Spinal cord (tissue), 10 donors: ENCODE measurements around the gene ANXA6. TPM values are rescaled to one million over a fixed set of nuclear protein-coding genes. Genes with fewer than 3 reads are reported as not detected.

Experiments used
- DNase-seq, 6 donors: peaks; one replicate each; pipeline versions ENCODE4 v3.0.0 to v3.0.0-alpha.2; 2013 to 2015; ENCODE audit warnings: low spot score in 6 of 6, low read depth in 4 of 6
- H3K27ac ChIP-seq: one replicate; pipeline ENCODE4 v1.5.1; 2013; ENCODE audit warnings: low read depth, low read length, control low read depth
- H3K27me3 ChIP-seq: one replicate; pipeline ENCODE4 v1.6.1; 2013; ENCODE audit warnings: low read length; ENCODE audit not compliant: control insufficient read depth, insufficient read depth
- H3K36me3 ChIP-seq: one replicate; pipeline ENCODE4 v1.6.1; 2013; ENCODE audit warnings: low read length; ENCODE audit not compliant: control insufficient read depth, insufficient read depth
- H3K4me1 ChIP-seq: one replicate; pipeline ENCODE4 v1.6.1; 2013; ENCODE audit warnings: low read length; ENCODE audit not compliant: control insufficient read depth, insufficient read depth
- H3K4me3 ChIP-seq: one replicate; pipeline ENCODE4 v1.5.1; 2013; ENCODE audit warnings: low read depth, low read length, control low read depth
- H3K9me3 ChIP-seq: one replicate; pipeline ENCODE4 v1.6.1; 2013; ENCODE audit warnings: low read length; ENCODE audit not compliant: control insufficient read depth, insufficient read depth
- WGBS: methylation state at CpG from one replicate; pipeline ENCODE4 v1.1.5; 2013; ENCODE audit warnings: missing lambda C conversion rate; ENCODE audit not compliant: insufficient coverage; 5-methylcytosine and 5-hydroxymethylcytosine counted together
- polyA plus RNA-seq, 2 donors: library from polyadenylated mRNA; unstranded; fragments of 120-200 nt; gene quantifications; one replicate each; pipeline ENCODE4 v1.2.1, GENCODE V29; 2013; ENCODE audit not compliant: insufficient read length in 2 of 2
- total RNA-seq, 2 donors: library from RNA; depleted of rRNA in 1 of 2; stranded (reverse); fragments of 120-200 nt in 1 of 2; fragments of >200 nt in 1 of 2; gene quantifications; one replicate each; pipeline versions ENCODE4 v1.2.3 to v1.2.4, GENCODE V29; 2013 to 2014
- donor health status: healthy.

Gene ANXA6
- total and polyA plus RNA-seq, 4 donors: 215 to 301 (median 271) TPM

- peaks cover 39% of the 10 kb centered on the region for H3K4me1 ChIP-seq
- peaks cover 12% of the 10 kb centered on the region for H3K36me3 ChIP-seq
- 74% methylated on average over 4 of the region's 6 CpGs for WGBS
- H3K4me3 ChIP-seq: no peak overlapping the region
- no peak for DNase-seq
- H3K27ac ChIP-seq: no peak overlapping the region
- H3K9me3 ChIP-seq: no peaks in the 10 kb centered on the region
- H3K27me3 ChIP-seq: no peaks in the 10 kb centered on the region
Measured at GRCh38 chr5:151066920-151067319, 90.7 kb downstream of the ANXA6 start.

GRCh38 chr5:151065609-151066008 is 92.0 kb downstream of the ANXA6 start:
- H3K9me3 ChIP-seq: no peaks in the 10 kb centered on the region
- no CpG with 5 or more reads among the region's 1 CpG for WGBS
- H3K27me3 ChIP-seq: no peaks in the 10 kb centered on the region
- H3K36me3 ChIP-seq: peaks cover 17% of the 10 kb centered on the region
- DNase-seq: no peak
- H3K27ac ChIP-seq: no peak overlapping the region
- H3K4me1 ChIP-seq: peaks cover 39% of the 10 kb centered on the region
- H3K4me3 ChIP-seq: no peak overlapping the region

GRCh38 chr5:151064916-151065499 is 92.6 kb downstream of the ANXA6 start:
- 95% methylated on average over 11 of the region's 12 CpGs for WGBS
- Histone ChIP-seq H3K4me3 (no peak overlapping the region), H3K27me3 (no peaks in the 10 kb centered on the region), H3K4me1 (peaks cover 39% of the 10 kb centered on the region), H3K27ac (no peak overlapping the region), H3K36me3 (peaks cover 22% of the 10 kb centered on the region), H3K9me3 (no peaks in the 10 kb centered on the region)
- no peak for DNase-seq

GRCh38 chr5:151063142-151063989 is 94.2 kb downstream of the ANXA6 start:
- Histone ChIP-seq H3K36me3 (peaks cover 37% of the 10 kb centered on the region), H3K9me3 (no peaks in the 10 kb centered on the region), H3K4me3 (no peak overlapping the region), H3K4me1 (peaks cover 24% of the 10 kb centered on the region), H3K27ac (no peak overlapping the region), H3K27me3 (no peaks in the 10 kb centered on the region)
- 90% methylated on average over 10 of the region's 17 CpGs for WGBS
- no peak for DNase-seq

GRCh38 chr5:151062405-151063141 is 95.0 kb downstream of the ANXA6 start:
- no peak overlapping the region for H3K27ac ChIP-seq
- no peaks in the 10 kb centered on the region for H3K27me3 ChIP-seq
- DNase-seq: no peak
- peaks cover 16% of the 10 kb centered on the region for H3K4me1 ChIP-seq
- H3K36me3 ChIP-seq: peaks cover 38% of the 10 kb centered on the region
- 92% methylated on average over 5 of the region's 5 CpGs for WGBS
- H3K9me3 ChIP-seq: no peaks in the 10 kb centered on the region
- H3K4me3 ChIP-seq: no peak overlapping the region

- Histone ChIP-seq H3K4me1 (peaks cover 11% of the 10 kb centered on the region), H3K27me3 (no peaks in the 10 kb centered on the region), H3K36me3 (peaks cover 48% of the 10 kb centered on the region), H3K9me3 (no peaks in the 10 kb centered on the region), H3K27ac (no peak overlapping the region), H3K4me3 (no peak overlapping the region)
- 96% methylated on average over 6 of the region's 6 CpGs for WGBS
- DNase-seq: no peak
Measured at GRCh38 chr5:151060742-151061141, 96.8 kb downstream of the ANXA6 start.

GRCh38 chr5:151058891-151059489 is 98.6 kb downstream of the ANXA6 start:
- no peak overlapping the region for H3K4me3 ChIP-seq
- 83% methylated on average over 7 of the region's 7 CpGs for WGBS
- H3K36me3 ChIP-seq: peaks cover 50% of the 10 kb centered on the region
- peaks cover 2% of the 10 kb centered on the region for H3K4me1 ChIP-seq
- H3K27ac ChIP-seq: no peak overlapping the region
- H3K27me3 ChIP-seq: no peaks in the 10 kb centered on the region
- peak in 1 of 6 donors; percentile 33 for DNase-seq
- H3K9me3 ChIP-seq: no peaks in the 10 kb centered on the region

GRCh38 chr5:151058301-151058700 is 99.3 kb downstream of the ANXA6 start:
- 75% methylated on average over 5 of the region's 5 CpGs for WGBS
- H3K4me1 ChIP-seq: no peaks in the 10 kb centered on the region

More at GRCh38 chr5:151058301-151058700, 99.3 kb downstream of the ANXA6 start:
- Histone ChIP-seq H3K27me3 (no peaks in the 10 kb centered on the region), H3K4me3 (no peak overlapping the region), H3K9me3 (no peaks in the 10 kb centered on the region), H3K36me3 (peaks cover 50% of the 10 kb centered on the region), H3K27ac (no peak overlapping the region)
- no peak for DNase-seq
